HEK293 (cell line): ENCODE data around the gene KATNB1.

Source experiments
- MYNN ChIP-seq: fragments of 450-650 bp; formaldehyde crosslinking; IDR thresholded peaks from 2 replicates; pipeline ENCODE4 v1.5.1; 2016; ENCODE audit warnings: missing biosample characterization, missing genetic modification characterization, borderline replicate concordance
- ZBTB7A ChIP-seq: fragments of 450-650 bp; formaldehyde crosslinking; IDR thresholded peaks from 2 replicates; pipeline ENCODE4 v1.5.1; 2016; ENCODE audit warnings: low read depth, missing biosample characterization, missing genetic modification characterization
- ZNF274 ChIP-seq, 2 experiments: fragments of 200-500 bp in 1 of 2; fragments of 450-650 bp in 1 of 2; sonication (Bioruptor generic) in 1 of 2; formaldehyde crosslinking in 1 of 2; IDR thresholded peaks; 2 replicates each; pipeline versions ENCODE4 v1.5.1 to v1.6.1; 2014 to 2016; ENCODE audit warnings: borderline replicate concordance in 1 of 2, inconsistent platforms in 1 of 2, low read length in 1 of 2, missing biosample characterization in 1 of 2, missing genetic modification characterization in 1 of 2
- ZNF350 ChIP-seq: fragments of 450-650 bp; formaldehyde crosslinking; IDR thresholded peaks from 2 replicates; pipeline ENCODE4 v1.5.0; 2017; ENCODE audit warnings: missing biosample characterization, mild to moderate bottlenecking, missing genetic modification characterization
- ZNF776 ChIP-seq: fragments of 450-650 bp; formaldehyde crosslinking; IDR thresholded peaks from 2 replicates; pipeline ENCODE4 v1.5.0; 2017; ENCODE audit warnings: missing biosample characterization, missing genetic modification characterization, borderline replicate concordance
- TF ChIP-seq, protein P1 (sequence below): fragments of 450-650 bp; formaldehyde crosslinking; IDR thresholded peaks from 2 replicates; pipeline ENCODE4; 2016; ENCODE audit warnings: missing biosample characterization, missing genetic modification characterization
- TF ChIP-seq, protein P2 (sequence below): fragments of 450-650 bp; formaldehyde crosslinking; IDR thresholded peaks from 2 replicates; pipeline ENCODE4 v1.5.1; 2016; ENCODE audit warnings: missing biosample characterization, missing genetic modification characterization

DNA sequence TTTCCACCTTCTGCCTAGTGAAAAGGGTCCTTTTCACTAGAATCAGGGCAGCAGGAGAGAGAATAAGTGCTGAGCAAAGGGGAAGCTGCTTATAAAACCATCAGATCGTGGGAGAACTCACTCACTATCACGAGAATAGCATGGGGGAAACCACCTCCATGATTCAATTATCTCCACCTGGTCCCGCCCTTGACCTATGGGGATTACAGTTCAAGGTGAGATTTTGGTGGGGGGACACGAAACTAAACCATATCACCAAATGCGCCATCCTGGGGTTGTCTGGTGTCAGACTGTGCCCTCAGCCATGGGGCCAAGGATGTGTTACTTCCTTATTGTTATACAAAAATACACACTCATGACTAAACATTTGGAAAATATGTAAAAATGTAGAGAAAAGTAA, 10.4 kb upstream of the KATNB1 start:
- TF ChIP-seq, protein P1, sequence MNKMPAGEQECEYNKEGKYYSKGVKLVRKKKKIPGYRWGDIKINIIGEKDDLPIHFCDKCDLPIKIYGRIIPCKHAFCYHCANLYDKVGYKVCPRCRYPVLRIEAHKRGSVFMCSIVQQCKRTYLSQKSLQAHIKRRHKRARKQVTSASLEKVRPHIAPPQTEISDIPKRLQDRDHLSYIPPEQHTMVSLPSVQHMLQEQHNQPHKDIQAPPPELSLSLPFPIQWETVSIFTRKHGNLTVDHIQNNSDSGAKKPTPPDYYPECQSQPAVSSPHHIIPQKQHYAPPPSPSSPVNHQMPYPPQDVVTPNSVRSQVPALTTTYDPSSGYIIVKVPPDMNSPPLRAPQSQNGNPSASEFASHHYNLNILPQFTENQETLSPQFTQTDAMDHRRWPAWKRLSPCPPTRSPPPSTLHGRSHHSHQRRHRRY (tag by site-specific recombination), result no peak
- TF ChIP-seq ZNF274 (IDR thresholded peaks at IDR 0.05; ENCODE audit: low read length) (no peak), ZNF274 (tag by site-specific recombination; IDR thresholded peaks at IDR 0.05; ENCODE audit: borderline replicate concordance) (no peak), ZBTB7A (tag by site-specific recombination) (no peak), ZNF350 (no peak), ZNF776 (tag by site-specific recombination) (no peak), MYNN (tag by site-specific recombination) (no peak)
- TF ChIP-seq, protein P2, sequence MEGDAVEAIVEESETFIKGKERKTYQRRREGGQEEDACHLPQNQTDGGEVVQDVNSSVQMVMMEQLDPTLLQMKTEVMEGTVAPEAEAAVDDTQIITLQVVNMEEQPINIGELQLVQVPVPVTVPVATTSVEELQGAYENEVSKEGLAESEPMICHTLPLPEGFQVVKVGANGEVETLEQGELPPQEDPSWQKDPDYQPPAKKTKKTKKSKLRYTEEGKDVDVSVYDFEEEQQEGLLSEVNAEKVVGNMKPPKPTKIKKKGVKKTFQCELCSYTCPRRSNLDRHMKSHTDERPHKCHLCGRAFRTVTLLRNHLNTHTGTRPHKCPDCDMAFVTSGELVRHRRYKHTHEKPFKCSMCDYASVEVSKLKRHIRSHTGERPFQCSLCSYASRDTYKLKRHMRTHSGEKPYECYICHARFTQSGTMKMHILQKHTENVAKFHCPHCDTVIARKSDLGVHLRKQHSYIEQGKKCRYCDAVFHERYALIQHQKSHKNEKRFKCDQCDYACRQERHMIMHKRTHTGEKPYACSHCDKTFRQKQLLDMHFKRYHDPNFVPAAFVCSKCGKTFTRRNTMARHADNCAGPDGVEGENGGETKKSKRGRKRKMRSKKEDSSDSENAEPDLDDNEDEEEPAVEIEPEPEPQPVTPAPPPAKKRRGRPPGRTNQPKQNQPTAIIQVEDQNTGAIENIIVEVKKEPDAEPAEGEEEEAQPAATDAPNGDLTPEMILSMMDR, result no peak
